GM10847 (cell line): ENCODE data around the gene HSPA4.

Source experiments
- POLR2A ChIP-seq: IDR thresholded peaks from 2 replicates; pipeline ENCODE4 v1.6.1; 2011; ENCODE audit not compliant: insufficient read length; ENCODE audit errors: extremely low read depth

Gene HSPA4

GRCh38 chr5:133048993-133049725 lies 2.7 kb upstream of the HSPA4 start:
- no peak for TF ChIP-seq POLR2A

- TF ChIP-seq POLR2A, result no peak
Observed at GRCh38 chr5:133049726-133050048, 2.1 kb upstream of the HSPA4 start.

DNA sequence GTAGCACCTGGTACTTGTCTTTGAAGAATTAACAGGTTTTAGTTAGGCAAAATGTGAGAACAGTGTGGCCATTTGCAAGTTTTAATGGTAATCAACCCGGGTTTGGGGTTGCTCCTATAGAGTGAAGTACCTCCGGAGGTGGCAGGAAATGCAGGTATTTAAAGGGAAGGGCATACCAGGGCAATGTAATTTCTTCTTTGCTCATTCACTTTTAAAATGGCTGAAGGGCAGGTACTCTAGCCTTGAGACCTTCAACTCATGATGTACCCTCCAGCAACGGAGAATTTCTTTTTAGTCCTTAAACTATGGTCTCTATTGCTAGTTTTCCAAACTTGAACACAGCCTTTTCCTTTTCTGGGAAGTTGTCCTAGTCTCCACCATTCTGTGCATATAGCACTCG lies 1.3 kb upstream of the HSPA4 start:
- TF ChIP-seq POLR2A, result no peak

- TF ChIP-seq POLR2A, result no peak
Observed at GRCh38 chr5:133051061-133051541, 712 bp upstream of the HSPA4 start.

GRCh38 chr5:133052317-133053175 lies 733 bp downstream of the HSPA4 start:
- no peak for TF ChIP-seq POLR2A

DNA sequence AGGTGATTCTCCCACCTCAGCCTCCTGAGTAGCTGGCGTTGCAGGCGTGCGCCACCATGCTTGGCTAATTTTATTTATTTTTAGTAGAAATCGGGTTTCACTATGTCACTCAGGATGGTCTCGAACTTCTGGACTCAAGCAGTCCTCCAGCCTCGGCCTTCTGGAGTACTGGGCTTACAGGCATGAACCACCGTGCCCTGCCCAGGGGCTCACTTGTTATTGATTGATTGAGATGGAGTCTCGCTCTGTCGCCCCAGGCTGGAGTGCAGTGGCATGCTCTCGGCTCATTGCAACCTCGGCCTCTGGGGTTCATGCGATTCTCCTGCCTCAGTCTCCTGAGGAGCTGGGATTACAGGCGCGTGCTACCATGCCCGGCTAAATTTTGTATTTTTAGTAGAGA lies 1.6 kb downstream of the HSPA4 start:
- no peak for TF ChIP-seq POLR2A

- no peak for TF ChIP-seq POLR2A
Observed at GRCh38 chr5:133054697-133055471, 3.1 kb downstream of the HSPA4 start.

- no peak for TF ChIP-seq POLR2A
Observed at GRCh38 chr5:133056891-133057290, 5.1 kb downstream of the HSPA4 start.

DNA sequence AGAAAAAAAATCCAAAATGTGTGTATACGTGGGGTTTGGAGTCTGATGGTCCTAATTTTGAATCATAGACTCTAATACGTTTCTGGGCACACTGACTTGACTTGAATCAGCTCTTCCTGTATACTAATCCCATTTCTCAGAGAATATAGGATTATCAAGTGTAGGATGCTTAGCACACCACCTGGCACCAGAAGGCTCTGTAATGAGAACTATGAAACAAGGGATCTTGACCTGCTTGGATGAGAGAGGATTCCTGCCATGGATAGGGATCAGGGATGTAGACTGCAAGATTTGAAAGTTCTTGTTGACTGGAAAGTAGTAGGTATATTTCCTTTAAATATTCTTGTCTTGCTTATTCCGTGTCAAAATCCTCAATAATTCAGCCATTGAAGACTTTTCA lies 7.8 kb downstream of the HSPA4 start:
- no peak for TF ChIP-seq POLR2A

DNA sequence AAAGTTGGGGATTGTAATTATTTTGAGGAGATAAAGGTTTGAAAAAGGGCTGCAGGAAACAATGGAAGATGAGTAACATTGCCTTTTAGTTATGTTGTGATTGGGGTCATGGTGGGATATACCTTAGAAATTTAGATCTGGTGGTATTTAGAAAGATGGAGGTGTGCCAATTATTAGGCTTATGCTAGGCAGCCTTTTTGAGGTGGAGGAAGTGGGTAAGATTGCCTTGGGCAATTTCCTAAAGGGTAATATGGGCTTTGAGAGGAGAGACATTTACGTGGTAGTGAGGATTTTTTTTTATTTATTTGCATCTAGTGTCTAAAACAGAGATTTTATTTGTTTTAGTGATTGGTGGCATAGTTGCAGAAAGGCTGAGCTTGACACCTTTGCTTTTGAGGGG lies 10.5 kb downstream of the HSPA4 start:
- no peak for TF ChIP-seq POLR2A

GRCh38 chr5:133063965-133064364 lies 12.2 kb downstream of the HSPA4 start:
- no peak for TF ChIP-seq POLR2A

DNA sequence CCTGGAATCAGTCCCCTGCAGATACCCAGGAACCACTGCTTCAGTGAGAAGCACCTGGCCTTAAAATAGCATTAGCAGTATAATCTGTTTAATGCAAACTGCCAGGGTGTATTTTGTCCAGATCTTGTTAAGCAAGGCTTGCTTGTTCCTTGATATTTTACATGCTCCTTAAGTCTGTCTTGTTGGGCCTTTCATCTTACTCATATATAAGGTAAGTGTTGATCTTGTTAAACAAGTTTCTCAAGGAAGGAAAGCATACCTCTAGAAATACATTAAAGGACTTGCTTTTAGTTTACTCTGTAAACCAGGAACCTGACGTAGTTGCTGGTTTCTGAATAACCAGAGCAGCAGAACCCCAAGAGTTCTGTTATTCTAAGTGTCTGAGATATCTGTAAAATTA lies 13.7 kb downstream of the HSPA4 start:
- no peak for TF ChIP-seq POLR2A

DNA sequence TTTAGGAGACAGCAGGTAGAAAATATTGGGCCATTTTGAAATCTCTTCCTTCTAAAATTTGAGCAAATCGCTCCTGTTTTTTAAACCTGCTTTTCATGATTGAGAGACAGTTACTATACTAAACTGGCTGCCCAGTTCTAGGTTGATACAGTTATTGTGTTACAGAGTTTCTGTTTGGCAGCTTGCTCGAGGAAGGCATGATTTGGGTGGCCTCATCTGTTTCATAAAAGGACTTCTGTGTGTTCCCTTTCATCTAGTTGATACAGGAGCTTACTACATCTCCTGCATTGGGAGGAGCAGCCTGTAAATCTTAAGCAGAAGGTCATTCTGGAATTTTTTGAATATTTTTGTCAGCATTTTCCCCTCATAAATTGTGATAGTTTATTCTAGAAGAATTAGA lies 14.2 kb downstream of the HSPA4 start:
- no peak for TF ChIP-seq POLR2A

DNA sequence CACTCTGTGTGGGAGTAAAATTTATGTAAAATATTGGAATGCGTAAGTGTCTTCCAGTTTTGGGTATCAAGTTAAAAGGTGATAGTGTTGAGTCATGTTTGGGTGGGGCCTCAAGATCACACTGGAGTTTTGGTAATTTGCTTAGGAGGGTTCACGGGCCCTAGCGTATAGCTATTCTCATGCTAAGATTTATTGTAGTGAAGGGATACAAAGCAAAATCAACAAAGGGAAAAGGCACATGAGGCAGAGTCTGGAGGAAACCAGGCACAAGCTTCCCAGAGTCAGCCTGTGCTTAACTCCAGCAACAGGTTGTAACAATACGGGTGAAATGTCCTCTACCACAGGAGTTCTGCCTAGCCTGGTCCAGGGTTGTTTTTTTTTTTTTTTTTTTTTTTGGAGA lies 20.2 kb downstream of the HSPA4 start:
- no peak for TF ChIP-seq POLR2A
